ENCODE data around the gene DSC3.

Gene DSC3

GRCh38 chr18:30969670-30970170, 72.8 kb downstream of the DSC3 start:
- no peak for FAIRE-seq

GRCh38 chr18:30967701-30968100, 74.8 kb downstream of the DSC3 start:
- FAIRE-seq: no peak

- no peak for FAIRE-seq
These were observed 77.3 kb downstream of the DSC3 start for GRCh38 chr18:30965237-30965636.

- FAIRE-seq: no peak
These were observed 81.9 kb downstream of the DSC3 start for GRCh38 chr18:30960661-30961060.

- FAIRE-seq: no peak
These were observed 85.5 kb downstream of the DSC3 start for GRCh38 chr18:30957066-30957465.

- no peak for FAIRE-seq
These were observed 88.3 kb downstream of the DSC3 start for GRCh38 chr18:30954262-30954661.

- FAIRE-seq: no peak
These were observed 96.8 kb downstream of the DSC3 start for GRCh38 chr18:30945761-30946160.

GRCh38 chr18:30944773-30945417, 97.6 kb downstream of the DSC3 start:
- FAIRE-seq: no peak

- no peak for FAIRE-seq
These were observed 101.5 kb downstream of the DSC3 start for GRCh38 chr18:30940952-30941539.

Measured in islet of Langerhans (tissue), 1 donor.